K562 (cell line): ENCODE data around the gene AP1B1. TPM values are rescaled to one million over a fixed set of nuclear protein-coding genes. Genes with fewer than 3 reads are reported as not detected.

Source experiments
- ATAC-seq: fragments of 200-7000 bp; cut with Tn5 transposase; 3 replicates; pipeline ENCODE4 v1.9.1; 2020; ENCODE audit warnings: moderate library complexity
- BruUV-seq: library from RNA; stranded (reverse); fragments of 400-500 nt; replicated peaks from 2 replicates; lab custom pipeline; 2021; lab: Mats Ljungman, UMichigan
- CTCF ChIA-PET: fragments of 300-600 bp; formaldehyde crosslinking; extraction: SDS; loops from one replicate; lab custom pipeline; 2021; ENCODE audit warnings: low intra/inter-chr PET ratio; lab: Yijun Ruan, JAX
- POLR2A ChIA-PET: fragments of 300-600, 350-650 bp; sonication (Branson Sonifier 250); formaldehyde crosslinking; extraction: SDS; loops from one replicate; lab custom pipeline; 2021; ENCODE audit warnings: antibody characterized with exemption, inconsistent platforms; lab: Yijun Ruan, JAX
- DNase-seq, 4 experiments: peaks; one replicate each; pipeline versions ENCODE4 v3.0.0 to v3.0.0-alpha.2; 2011 to 2018; ENCODE audit warnings: low spot score in 3 of 4, mixed read lengths in 3 of 4; ENCODE audit errors: extremely low read depth in 1 of 4
- FAIRE-seq: peaks from 2 replicates; lab custom pipeline; 2011; peaks lifted over from hg19 to GRCh38; lab: Jason Lieb, UNC
- H2AFZ ChIP-seq: 2 replicates; pipeline ENCODE4 v1.6.0; 2011; ENCODE audit warnings: low read depth, low read length, control low read depth, inconsistent platforms
- H3K27ac ChIP-seq: fragments of 200-600 bp; 3 replicates; pipeline ENCODE4 v1.8.0; 2011; ENCODE audit warnings: low read depth, mild to moderate bottlenecking, control low read depth, inconsistent platforms, low read length, moderate library complexity, mixed read lengths; ENCODE audit errors: extremely low read depth
- H3K27me3 ChIP-seq, 2 experiments: fragments of 300-600 bp in 1 of 2; 2 replicates in 1 of 2; 3 replicates in 1 of 2; pipeline versions ENCODE4 v1.6.0 to v1.8.0; 2011; ENCODE audit warnings: inconsistent platforms in 2 of 2, low read length in 2 of 2, mild to moderate bottlenecking in 1 of 2, mixed read lengths in 1 of 2, moderate library complexity in 1 of 2; ENCODE audit not compliant: control insufficient read depth in 2 of 2, insufficient read depth in 2 of 2
- H3K36me3 ChIP-seq: fragments of 300-600 bp; 3 replicates; pipeline ENCODE4 v1.8.0; 2011; ENCODE audit warnings: mild to moderate bottlenecking, low read length, inconsistent platforms; ENCODE audit not compliant: control insufficient read depth, insufficient read depth
- H3K4me1 ChIP-seq, 2 experiments: fragments of 200-600 bp in 1 of 2; replicated peaks in 1 of 2; 2 replicates in 1 of 2; 3 replicates in 1 of 2; pipeline versions ENCODE4 v1.5.1 to v1.8.0; 2011; ENCODE audit warnings: inconsistent platforms in 2 of 2, low read length in 2 of 2, mild to moderate bottlenecking in 1 of 2, mixed read lengths in 1 of 2, moderate library complexity in 1 of 2; ENCODE audit not compliant: control insufficient read depth in 2 of 2, insufficient read depth in 2 of 2
- H3K4me2 ChIP-seq: 2 replicates; pipeline ENCODE4 v1.6.1; 2011; ENCODE audit warnings: low read length, control low read depth, inconsistent platforms, mixed read lengths; ENCODE audit not compliant: insufficient read depth
- H3K4me3 ChIP-seq: fragments of 200-600 bp; sonication (generic), shearing (Covaris generic); 2 replicates; pipeline ENCODE4 v1.5.1; 2016; ENCODE audit warnings: control low read depth, inconsistent platforms
- H3K79me2 ChIP-seq: fragments of 200-600 bp; 3 replicates; pipeline ENCODE4 v1.8.0; 2011; ENCODE audit warnings: low read length, inconsistent platforms; ENCODE audit not compliant: control insufficient read depth, insufficient read depth
- H3K9ac ChIP-seq, 2 experiments: 2 replicates each; pipeline versions ENCODE4 v1.6.0 to v1.6.1; 2011; ENCODE audit warnings: low read depth in 2 of 2, low read length in 2 of 2, control low read depth in 1 of 2, inconsistent platforms in 1 of 2, mild to moderate bottlenecking in 1 of 2, mixed read lengths in 1 of 2; ENCODE audit not compliant: insufficient read depth in 1 of 2
- H3K9me1 ChIP-seq: one replicate; pipeline ENCODE4 v1.6.0; 2011; ENCODE audit warnings: inconsistent platforms, mild to moderate bottlenecking, low read length, moderate library complexity; ENCODE audit not compliant: control insufficient read depth, insufficient read depth
- H3K9me3 ChIP-seq: replicated peaks from 2 replicates; pipeline ENCODE4 v1.5.1; 2011; ENCODE audit warnings: low read depth, low read length, inconsistent platforms; ENCODE audit not compliant: control insufficient read depth, insufficient read depth
- H4K20me1 ChIP-seq: replicated peaks from 2 replicates; pipeline ENCODE4 v1.6.1; 2011; ENCODE audit warnings: low read length, inconsistent platforms, mixed read lengths; ENCODE audit not compliant: control insufficient read depth, insufficient read depth
- ILK ChIP-seq: fragments of 450-650 bp; IDR thresholded peaks from 2 replicates; pipeline ENCODE4 v1.6.1; 2016; ENCODE audit warnings: missing genetic modification characterization, low read depth, mild to moderate bottlenecking, missing compliant biosample characterization, moderate library complexity, borderline replicate concordance
- KDM4B ChIP-seq, 2 experiments: fragments of 450-650 bp in 1 of 2; sonication (generic) in 1 of 2; IDR thresholded peaks; 2 replicates each; pipeline ENCODE4 v1.6.1; 2016 to 2017; ENCODE audit warnings: borderline replicate concordance in 2 of 2, antibody characterized with exemption in 1 of 2, low read depth in 1 of 2, mild to moderate bottlenecking in 1 of 2
- NFIC ChIP-seq: fragments of 450-650 bp; IDR thresholded peaks from 2 replicates; pipeline ENCODE4 v1.6.1; 2017; ENCODE audit warnings: mild to moderate bottlenecking, inconsistent platforms
- POLR2AphosphoS2 ChIP-seq: IDR thresholded peaks from 2 replicates; pipeline ENCODE4 v1.6.1; 2012; ENCODE audit warnings: low read length, improper control_type of control experiment
- SIRT6 ChIP-seq: IDR thresholded peaks from one replicate; pipeline ENCODE4 v1.6.1; 2012; ENCODE audit warnings: low read depth, mild to moderate bottlenecking, control low read depth, inconsistent platforms, low read length, moderate library complexity
- SMAD4 ChIP-seq: fragments of 250-450 bp; sonication (Bioruptor Pico); conservative IDR thresholded peaks from 2 replicates; pipeline ENCODE4 v1.8.0; 2021; ENCODE audit warnings: inconsistent platforms, mild to moderate bottlenecking, moderate library complexity
- WGBS: fragments of 100-300 bp; shearing (Covaris generic); methylation state at CpG from one replicate; pipeline ENCODE4 v1.1.6; 2016; ENCODE audit warnings: low coverage, mixed read lengths; ENCODE audit not compliant: insufficient coverage; ENCODE audit errors: missing lambda C conversion rate; 5-methylcytosine and 5-hydroxymethylcytosine counted together
- in situ Hi-C: fragments of 300-500 bp; cut with MboI; formaldehyde crosslinking; loops from 4 replicates; pipeline ENCODE4 v1.15.0; 2018; ENCODE audit warnings: inconsistent platforms, mixed read lengths
- intact Hi-C: fragments of 100-400 bp; cut with micrococcal nuclease; formaldehyde crosslinking; loops from 2 replicates; pipeline ENCODE4 v1.14.2; 2022
- polyA plus RNA-seq, 8 experiments: library from polyadenylated mRNA; depleted of rRNA in 4 of 8; stranded (reverse) in 5 of 8; unstranded in 3 of 8; fragments of >200 nt; fragmentation: Nextera tagmentation in 2 of 8; fragmentation: Illumina TruSeq in 1 of 8; extraction: Ambion mirVana in 2 of 8; extraction: Trizol in 1 of 8; gene quantifications; 2 replicates each; pipeline versions ENCODE4 v1.2.1 to v1.2.3, GENCODE V29; 2011 to 2014; ENCODE audit warnings: inconsistent platforms in 1 of 8, missing spikeins in 1 of 8
- total RNA-seq, 7 experiments: library from RNA; depleted of rRNA in 6 of 7; stranded (reverse); fragments of >200 nt in 6 of 7; fragmentation: Illumina TruSeq in 2 of 7; extraction: Trizol in 2 of 7; gene quantifications; 2 replicates each; pipeline versions ENCODE4 v1.2.1 to v1.2.3, GENCODE V29; 2011 to 2021; ENCODE audit warnings: low replicate concordance in 1 of 7

AP1B1 gene
- total and polyA plus RNA-seq, 9 of the 15 experiments (the other 6 are each of a cell fraction or from before 2014, with no cell fraction given): 1.2 to 60.9 (median 30.1) TPM

- Histone ChIP-seq H2AFZ (no peak overlapping the region), H3K79me2 (no peaks in the 10 kb centered on the region), H3K27me3 (no peaks in the 10 kb centered on the region), H4K20me1 (no peaks in the 10 kb centered on the region), H3K27ac (no peak overlapping the region), H3K36me3 (peaks cover 38% of the 10 kb centered on the region; the same call in 2 of the 3 replicates), H3K4me2 (no peak overlapping the region), H3K9me3 (no peaks in the 10 kb centered on the region), H3K4me3 (no peak overlapping the region), H3K4me1 (peaks cover 0 to 10% of the 10 kb centered on the region in 2 experiments; a peak in 2 of 5 replicates), H3K9ac (no peak overlapping the region), H3K9me1 (no peaks in the 10 kb centered on the region)
- no peak for ATAC-seq
- intact Hi-C loops: no loop called here
- ChIA-PET POLR2A (interaction anchor here (0.7 kb wide), 1 partner anchor 26 kb away, joined by 3 read pairs; no protein-coding TSS in a partner anchor), CTCF (no interaction called here)
- no peak for DNase-seq
- BruUV-seq: no TSS peak
- FAIRE-seq: no peak
- in situ Hi-C loops: no loop called here
- TF ChIP-seq NFIC: no peak
- no peak for TF ChIP-seq ILK (tag)
- no peak for TF ChIP-seq SIRT6
- no peak for TF ChIP-seq POLR2AphosphoS2
- no peak for TF ChIP-seq KDM4B (IDR thresholded peaks at IDR 0.05; ENCODE audit: borderline replicate concordance in 2 of 2, low read depth in 1 of 2)
- no peak for TF ChIP-seq SMAD4 (CRISPR knock-in tag)
- WGBS: 85% methylated on average over 8 of the region's 11 CpGs
Measured at GRCh38 chr22:29329581-29329980, 58.8 kb downstream of the AP1B1 start.
